HG03520 (cell line): ENCODE results near the gene DPYSL3.

Experiments
- ATAC-seq: cut with Tn5 transposase; IDR thresholded peaks from one replicate; pipeline ENCODE4 v1.9.1; 2021; ENCODE audit warnings: mild to moderate bottlenecking, moderate library complexity; ENCODE audit not compliant: unreplicated experiment

The DPYSL3 gene

DNA sequence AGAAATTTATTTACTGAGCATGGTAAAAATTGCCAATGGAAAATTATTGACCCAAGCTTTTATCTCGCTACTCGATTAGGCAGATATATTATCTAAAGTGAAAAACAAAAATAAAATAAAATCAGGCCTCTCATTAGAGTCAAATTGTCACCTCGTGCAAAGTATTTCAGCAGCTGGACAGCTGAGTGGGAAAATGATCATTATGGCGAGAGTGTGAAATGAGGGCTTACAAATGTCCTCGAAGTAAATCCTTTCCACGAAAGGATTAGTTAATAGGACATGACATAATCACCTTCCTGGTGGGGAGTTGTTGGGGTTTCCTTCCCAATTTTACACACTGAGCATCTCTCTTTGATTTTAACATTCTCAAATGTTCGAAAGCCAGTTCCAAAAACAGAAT is 5.4 kb upstream of the DPYSL3 start:
- ATAC-seq, result no peak

DNA sequence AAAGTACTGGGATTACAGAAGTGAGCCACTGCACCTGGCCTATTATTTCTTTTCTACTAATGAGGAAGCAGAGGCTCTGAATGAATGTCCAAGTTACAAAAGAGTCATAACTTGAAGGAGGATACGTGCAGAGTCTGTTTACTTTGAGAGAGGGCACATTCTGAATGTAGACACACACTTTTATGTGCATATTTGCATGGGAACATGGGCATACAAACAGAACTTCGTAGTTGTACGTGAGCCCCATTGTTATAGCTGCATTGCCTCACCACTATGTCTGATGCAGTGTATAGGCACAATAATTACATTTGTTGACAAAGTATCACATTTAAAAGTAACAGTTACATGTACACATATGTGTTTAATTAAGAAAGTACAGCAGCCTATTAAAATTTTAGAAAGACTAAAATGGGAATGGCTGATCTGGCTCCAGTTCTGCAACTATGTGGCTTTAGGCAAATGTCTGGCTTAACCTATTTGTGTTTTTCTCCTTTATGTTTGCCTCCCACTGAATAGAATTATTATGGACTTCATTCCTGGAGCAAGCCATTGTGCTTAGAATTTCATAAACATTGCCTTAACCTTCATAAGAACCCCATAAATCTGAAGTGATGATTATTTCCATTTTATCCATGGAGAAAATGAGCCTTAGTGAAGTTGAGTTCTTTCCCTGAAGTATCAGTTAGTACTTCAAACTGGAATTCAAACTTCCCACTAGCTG is 3.0 kb upstream of the DPYSL3 start:
- ATAC-seq, result no peak

DNA sequence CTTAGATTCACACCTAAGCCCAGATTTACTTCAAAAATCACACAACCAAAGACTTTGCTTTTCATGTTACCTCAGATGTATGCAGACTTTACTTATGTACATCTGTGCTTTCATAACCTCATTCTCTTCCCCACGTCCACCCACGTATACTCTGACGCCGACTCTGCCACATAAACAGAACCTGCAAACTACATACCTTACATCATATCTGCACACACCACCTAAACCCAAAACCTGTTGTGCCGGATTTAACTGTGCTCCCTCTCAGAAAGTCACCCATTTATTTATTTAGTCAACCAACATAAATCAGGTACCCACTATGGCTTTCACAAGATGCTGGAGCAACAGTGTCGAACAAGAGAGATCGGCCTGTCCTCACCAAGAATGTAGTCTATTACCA is 1.0 kb upstream of the DPYSL3 start:
- no peak for ATAC-seq

DNA sequence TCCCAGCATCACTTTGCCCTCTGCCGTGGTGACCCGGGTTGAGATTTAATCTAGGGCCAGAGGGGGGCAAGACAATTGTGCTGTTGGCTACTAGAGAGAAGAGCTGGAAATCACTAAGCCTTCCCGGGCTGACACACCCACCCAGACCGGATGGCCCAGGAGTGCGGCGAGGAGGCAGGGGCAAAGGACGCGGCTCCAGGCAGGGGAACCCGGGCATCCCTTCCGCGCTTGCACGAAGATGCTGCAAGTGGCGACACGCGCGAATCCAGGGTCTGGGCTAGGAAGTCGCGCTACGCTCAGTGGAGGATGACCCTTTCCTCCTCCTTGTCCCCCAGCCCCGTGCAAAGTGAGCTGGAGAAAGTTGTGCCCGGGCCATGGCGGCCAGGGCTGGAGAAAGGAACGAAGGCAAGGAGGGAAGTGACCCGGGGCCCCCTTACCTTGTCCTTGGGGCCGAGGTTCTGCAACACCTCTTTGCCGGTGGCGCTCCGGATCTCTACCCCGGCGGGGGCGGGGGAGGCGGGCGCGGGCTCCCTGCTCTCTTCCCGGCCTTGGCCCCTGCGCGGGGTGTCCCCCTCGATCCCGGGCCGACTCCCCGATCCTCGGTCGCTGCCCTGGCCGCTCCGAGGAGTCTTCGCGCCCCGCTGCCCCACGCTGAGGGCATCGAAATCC is 693 bp downstream of the DPYSL3 start:
- ATAC-seq, result no peak

DNA sequence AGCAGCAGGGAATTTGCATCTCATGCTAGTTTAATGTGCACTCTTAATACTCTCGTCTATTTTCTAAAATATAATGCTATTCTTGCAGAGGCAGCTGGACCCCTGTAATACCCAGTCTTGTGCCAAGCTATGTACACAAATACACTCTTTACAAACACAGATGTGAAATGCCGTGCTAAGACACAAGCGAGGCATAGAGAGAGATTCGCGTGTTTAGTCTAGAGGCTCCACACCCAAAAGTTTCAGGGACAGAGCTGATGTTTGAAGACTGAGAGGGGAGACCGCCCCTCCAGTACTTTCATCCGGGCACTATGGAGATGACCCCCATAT is 1.2 kb downstream of the DPYSL3 start:
- no peak for ATAC-seq

DNA sequence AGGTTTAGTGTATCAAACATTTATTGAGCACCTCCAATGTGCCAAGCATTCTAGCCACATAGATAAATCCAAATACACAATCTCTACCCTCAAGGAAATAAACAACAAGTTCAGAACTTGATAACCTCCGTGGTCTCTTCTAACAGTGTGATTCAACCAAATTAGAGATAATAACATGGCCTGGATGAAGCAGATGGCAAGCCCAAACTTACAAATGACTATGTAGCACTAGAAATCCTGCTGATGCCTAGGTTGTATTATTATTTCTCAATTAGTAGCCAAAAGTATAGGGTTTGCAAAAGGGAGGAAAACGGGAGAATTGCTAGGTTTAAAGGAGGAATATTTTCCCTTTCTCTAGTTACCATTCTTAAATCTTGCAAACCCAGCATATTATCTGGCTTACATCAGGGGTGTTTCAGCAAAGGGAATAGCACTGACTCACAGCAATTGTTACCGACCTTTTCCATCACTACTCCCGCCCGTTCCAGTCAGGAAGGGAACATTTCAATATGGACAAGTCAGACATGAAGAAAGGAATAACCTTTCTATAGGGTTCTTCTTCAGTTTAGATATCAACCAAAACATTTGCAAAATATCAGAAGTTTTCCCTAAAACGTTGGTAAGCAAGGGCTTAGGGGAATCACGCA is 2.3 kb downstream of the DPYSL3 start:
- ATAC-seq, result no peak

DNA sequence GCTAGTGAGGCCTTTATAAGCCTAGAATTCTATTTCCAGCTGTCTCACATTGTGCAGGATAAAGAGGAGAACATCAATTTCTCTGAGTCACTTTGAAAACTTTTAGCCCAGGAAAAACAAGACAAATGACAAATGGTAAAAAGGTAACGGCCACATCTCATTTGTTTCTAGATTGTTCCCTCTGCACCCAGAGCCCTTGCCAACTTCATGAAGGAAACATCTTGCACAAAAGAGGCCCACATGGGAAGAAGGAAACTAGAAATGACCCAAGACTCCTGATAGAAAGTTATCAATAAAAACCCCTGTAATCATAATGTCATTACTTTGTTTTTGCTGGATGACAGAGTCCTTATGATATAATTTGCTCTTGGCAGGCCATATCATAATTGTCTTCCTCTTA is 5.3 kb downstream of the DPYSL3 start:
- ATAC-seq, result no peak

DNA sequence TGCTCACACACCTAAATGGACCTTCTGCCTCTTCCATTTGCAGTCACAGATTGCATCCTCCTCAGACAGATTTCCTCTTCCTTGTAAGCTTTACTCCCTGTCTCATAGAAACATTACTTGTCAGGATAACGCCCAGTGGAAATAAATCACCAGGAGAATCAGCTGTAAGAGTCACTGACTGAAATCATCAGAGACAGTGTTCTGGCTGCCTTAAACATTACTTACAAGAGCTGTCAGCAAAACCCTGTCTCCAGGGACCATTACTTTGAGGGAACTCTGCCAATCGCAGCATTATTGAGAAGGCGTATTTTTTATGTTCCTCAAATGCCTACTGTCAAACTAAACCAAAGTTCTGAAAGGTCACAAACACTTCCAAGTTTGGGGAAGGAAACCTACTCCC is 5.9 kb downstream of the DPYSL3 start:
- no peak for ATAC-seq

DNA sequence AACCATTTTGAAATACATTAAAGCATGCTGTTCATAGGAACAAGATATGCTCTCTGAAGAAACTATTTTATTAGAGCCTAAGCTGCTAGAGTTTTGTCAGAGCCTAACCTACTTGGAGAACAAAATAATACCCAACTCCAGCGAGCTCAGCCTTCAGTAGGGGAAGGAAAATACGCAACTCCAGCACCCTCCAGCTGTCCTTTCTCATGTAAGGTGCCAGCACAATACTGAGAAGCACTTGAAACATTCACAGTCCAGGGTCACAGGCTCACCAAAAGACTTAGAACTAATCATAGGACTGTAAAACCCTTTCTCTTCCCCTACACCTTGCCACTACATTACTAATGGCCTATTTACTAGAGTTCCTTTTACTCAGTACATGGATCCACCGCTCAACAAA is 18.9 kb downstream of the DPYSL3 start:
- no peak for ATAC-seq

DNA sequence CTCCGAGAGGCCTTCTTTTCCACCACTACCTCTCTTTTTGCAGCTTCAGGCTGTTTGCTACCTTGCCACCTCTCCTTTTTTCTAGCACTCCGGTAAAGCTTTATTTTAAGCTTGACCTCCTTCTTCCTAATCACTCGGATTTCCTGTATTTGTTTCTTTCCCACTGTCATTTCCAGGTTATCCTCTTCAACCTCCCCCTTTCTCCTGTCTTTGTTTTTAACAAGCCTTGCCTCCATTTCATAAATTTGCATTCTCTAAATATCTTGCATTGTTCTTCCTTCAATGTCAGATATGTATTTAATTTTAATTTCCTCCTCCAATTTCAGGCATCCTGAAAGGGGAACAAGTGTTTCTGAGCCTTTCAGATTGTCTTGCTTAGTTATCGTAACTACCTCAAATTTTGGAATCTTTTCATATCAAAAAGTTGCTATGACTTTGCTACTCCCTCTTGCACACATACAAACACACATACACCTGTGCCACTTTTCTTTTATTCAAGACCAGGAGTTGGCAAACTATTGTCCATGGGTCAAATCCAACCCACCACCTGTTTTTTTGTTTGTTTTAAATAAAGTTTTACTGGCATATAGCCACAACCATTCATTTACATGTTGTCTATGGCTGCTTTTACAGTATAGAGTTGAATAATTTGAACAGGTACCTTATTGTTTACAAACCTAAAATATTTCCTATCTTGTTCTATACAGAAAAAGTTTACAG is 22.7 kb downstream of the DPYSL3 start:
- no peak for ATAC-seq

DNA sequence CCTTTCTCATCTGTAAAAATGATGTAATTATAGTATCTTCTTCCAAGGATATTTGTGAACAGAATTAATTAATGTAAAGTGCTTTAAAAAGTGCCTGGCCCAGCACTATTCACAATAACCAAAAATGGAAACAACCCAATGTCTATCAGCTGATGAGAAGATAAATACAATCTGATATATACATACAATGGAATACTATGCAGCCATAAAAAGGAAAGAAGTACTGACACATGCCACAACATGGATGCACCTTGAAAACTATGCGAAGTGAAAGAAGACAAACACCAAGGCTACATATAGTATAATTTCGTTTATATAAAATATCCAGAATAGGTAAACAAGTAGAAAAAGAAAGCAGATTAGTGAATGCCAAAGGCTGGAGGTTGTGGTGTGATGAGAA is 24.1 kb downstream of the DPYSL3 start:
- ATAC-seq, result no peak

DNA sequence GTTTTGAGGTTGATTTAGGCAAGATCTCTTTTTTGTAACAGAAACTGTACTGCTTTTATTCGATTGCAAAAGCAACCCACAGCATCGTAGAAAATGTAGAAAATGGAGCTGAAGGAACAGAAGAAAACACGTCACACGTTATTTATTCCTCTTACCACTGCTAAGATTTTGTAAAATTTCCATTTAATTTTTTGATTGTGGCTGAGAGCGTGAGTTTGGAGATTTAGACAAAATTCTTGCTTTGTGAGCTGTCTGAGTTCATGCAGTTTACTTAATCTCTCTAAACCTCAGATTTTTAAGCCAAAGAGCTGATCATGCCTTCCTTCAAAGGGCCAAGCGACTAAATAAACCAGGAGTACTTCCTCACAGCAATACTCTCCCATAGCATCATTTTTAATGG is 24.8 kb downstream of the DPYSL3 start:
- ATAC-seq, result no peak

DNA sequence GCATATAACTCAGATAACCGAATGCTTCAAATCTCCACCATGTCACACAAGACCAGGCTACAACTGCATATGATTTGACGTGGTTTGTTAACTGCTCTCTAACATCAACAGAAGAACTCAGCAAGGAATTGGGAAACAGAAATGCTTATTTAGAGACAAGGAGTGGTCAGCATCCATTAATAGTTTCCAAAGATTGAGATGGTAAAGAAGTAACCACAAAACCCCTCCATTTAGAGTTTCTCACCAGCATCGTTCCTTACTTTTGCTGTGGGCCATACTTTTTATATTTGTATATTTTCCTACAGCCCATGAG is 25.2 kb downstream of the DPYSL3 start:
- ATAC-seq, result no peak

DNA sequence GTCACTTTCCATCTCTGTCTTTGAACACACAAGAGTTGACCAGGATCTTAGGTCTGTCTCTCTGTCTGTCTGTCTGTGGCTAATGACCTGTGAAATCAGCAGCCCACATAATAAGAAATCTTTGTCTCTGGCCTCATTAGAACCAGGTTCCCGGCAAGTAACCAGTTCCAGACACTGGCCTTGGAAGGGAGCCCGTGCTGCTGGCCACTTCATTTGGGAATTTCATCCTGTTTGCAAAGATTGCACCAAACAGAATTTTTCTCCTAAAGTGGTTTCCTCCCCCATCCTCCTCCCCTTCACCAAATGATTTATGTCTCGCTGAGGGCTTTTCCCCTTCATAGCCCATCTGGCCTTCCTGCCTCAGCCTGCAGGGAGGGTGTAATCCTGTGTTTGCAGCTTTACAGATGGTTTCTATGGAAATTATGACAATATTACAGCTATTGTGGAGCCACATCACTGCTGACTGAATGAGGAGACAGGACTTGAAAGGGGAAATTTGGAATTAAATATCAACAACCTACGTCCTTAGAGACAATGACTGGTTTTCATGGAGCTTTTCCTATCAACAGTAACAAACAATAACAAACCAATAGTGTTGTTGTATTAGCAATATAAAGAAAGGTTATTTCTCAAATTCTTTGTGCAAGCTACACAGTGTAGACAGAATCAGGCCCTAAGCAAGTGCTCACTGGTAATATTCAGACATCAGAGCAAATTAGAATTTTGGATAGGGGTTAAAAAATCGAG is 25.7 kb downstream of the DPYSL3 start:
- no peak for ATAC-seq

DNA sequence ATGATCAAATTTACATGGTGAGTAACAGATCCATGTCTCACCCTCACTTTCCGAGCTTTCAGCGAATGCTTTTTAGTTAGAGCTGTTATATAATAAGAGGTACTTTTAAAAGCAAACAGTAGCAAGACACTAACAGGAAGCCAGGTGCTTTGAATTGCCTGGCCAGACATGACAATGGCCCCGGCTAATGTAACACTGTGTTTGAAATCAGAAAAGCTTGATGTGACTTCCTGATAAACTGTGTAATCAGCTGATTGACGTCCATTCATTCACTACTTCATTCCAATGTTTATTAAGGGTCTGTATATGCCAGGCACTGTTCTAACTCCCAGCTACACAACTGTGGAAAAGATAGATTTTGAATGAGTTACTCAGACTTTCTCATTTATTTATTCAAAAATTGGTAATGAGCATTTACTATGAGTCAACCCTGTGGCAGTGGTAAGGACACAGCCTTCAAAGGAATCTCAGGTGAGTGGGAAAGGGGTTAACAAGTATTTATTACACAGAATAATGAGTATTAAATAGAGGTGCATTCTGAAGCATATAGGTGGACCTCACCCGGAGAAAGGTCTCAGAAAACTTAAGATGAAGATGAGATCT is 26.6 kb downstream of the DPYSL3 start:
- no peak for ATAC-seq

DNA sequence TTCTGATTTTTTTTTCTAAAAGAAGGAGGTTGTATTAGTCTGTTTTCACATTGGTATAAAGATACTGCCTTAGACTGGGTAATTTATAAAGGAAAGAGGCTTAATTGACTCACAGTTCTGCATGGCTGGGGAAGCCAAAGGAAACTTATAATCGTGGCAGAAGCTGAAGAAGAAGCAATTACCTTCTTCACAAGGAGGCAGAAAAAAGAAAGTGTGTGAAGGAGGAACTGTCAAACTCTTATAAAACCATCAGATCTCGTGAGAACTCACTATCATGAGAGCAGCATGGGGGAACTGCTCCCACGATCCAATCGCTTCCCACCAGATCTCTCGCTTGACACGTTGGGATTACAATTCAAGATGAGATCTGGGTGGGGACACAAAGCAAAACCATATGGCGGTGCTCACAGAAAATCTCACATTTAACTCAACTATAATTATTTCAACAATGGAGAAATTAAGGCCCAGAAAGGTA is 27.1 kb downstream of the DPYSL3 start:
- no peak for ATAC-seq

DNA sequence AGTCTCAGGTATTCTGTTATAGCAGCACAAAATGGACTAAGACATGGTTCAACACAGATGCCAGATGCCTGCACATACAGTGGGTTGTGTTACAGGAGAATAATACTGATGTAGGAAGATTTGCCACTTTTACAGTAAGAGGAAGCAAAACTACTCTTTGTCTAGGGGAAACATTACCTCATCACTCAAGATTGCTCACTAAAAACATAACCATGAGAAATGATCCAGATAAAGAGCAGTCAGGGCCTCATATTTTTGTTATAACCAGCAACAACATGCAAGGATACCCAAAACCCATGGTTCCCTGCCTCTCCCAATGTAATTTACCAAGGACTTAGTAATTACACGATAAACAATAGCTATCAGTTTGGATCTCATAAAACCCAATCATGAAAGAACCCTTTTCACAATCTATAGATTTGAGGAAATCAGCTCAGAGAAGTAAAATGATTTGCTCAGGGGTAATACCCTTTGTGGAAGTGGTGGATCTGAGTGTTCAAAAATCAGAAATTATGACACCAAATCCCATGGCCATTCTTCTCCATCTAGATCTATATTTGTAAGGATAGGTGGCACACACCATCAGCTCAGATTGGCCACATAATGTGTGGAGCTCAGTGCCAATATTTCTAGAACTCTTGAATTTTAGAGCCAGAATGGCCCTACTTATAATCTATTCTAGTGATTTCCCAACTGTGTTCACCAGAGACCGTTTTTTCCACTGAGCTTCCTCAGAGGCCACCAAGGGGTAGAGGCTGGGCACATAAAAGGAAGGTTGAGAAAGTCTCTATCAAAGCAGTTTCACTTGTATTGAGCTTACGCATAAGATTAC is 27.8 kb downstream of the DPYSL3 start:
- peak; percentile 78 for ATAC-seq

DNA sequence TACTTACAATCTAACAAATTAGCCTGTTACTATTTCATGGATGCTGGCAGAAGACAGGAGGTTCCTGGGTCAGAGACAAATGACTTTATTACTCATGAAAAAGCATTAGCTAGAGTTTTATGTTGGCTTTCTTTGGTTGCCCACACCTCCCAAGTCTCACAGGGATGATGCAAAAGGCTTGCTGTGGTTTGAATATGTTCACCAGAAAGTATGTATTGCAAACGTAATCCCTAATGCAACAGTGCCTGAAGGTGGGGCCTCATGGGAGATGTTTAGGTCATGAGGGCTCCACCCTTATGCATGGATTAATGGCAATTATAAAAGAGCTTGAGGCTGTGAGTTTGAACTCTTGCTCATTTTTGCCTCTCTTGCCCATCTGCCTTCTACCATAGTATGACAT is 28.5 kb downstream of the DPYSL3 start:
- ATAC-seq, result peak; percentile 13

DNA sequence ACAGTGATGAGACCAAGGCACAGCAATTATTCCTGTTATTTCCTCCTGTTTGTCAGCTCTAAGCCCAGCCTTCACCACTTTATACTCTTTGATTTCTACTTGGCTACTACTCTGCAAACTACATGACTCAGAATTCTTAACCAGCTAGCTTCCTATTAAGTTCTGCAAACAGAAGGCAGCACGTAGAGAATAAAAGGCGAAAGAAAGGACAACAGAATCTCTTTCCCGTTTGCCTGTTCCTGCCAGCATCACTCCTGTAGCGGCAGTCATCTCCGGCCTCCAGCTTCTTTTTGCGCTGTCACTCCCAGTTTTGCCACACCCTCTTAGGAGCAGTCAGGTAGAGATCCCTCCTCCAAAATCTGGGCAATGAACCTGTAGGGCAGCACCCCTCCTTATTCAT is 29.9 kb downstream of the DPYSL3 start:
- no peak for ATAC-seq

DNA sequence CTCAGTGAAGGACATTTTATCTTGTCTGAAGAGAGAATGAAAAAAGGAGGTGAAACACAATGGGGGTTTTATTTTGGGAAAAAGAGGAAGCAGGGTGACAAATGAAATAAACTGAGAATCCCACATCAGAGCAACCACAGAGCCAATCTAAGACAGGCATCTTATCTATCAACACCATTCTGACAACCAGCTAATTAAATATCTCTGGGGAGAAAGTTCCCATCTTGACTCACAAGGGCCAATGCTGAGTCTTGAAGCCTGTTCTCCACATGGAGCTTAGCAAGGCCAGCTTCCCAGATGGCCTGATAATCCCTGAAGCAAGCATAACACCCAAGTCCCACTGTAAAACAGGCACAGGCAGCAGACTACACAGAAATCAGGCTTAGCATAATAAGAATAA is 30.4 kb downstream of the DPYSL3 start:
- no peak for ATAC-seq
